ENCODE results near the gene SLC9A3.
"Not testable (repeated sequence)": the region's sequence is repeated elsewhere in the genome, so short reads cannot be mapped to it uniquely, and the experiment has no call there.

SLC9A3 gene

DNA sequence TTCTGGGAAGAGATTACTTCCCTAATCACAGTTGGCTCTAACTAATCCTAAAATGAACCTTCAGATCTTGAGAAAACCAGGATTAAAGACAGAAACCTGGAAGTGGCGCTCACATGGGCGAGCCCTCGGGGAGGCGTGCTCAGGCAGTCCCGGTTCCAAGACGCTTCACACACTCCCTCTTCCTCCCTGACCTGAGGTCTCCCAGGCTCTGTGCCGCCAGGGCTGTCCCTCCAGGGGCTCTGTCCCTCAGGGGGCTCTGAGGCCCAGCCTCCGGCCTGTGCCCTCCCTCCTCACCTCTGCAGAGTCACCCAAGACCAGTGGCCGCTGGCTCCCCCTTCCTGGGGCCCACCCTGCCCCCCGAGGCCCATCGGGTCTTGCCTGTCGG is 10.2 kb downstream of the SLC9A3 start:
- no peak overlapping the region for H3K4me3 ChIP-seq
- H3K27ac ChIP-seq: peak overlapping the region in 2 of 21 experiments; percentile 29 to 49

DNA sequence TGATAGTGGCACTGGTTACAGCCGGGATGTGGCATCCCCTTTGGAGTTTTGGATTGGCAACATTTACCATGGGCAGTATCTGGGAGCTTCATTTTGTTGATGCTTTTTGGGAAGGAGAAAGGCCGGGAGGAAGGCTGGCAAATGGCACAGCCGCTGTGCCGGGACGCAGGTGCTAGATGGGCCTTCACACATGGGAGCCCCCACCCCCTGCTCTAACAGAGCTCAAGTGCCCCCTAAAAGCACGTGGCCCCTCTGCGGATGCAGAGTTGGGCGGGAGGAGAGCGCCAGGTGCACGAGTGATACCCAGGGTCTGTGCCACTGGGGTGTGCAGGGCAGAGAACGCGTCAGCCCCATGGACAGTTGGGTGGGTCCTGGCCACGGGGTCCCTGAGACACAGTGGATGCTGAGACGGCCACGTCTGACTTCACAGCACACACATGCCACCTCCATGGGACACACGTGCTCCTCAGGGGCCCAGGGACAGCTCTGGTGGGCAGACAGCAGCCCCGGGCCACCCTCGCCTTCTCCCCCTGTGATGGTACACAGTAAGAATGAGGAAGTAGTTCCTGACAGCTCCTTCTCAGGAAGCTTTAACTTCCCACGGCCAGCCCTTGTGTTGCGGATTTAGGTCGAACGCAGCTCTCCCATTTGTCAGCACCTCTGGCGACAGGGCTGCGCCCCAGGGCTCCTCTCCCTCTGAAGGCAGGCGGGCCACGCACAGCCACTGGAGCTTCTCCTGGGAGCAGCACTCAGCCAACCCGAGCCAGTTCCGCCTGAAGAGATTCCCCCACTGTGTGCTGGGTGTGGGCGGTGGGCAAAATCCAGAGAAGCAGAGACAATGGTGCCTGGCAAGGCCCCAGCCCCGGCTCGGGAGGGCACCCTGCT is 10.8 kb downstream of the SLC9A3 start:
- H3K4me3 ChIP-seq: no peak overlapping the region
- H3K27ac ChIP-seq: peak overlapping the region in 2 of 21 experiments; percentile 29 to 49

DNA sequence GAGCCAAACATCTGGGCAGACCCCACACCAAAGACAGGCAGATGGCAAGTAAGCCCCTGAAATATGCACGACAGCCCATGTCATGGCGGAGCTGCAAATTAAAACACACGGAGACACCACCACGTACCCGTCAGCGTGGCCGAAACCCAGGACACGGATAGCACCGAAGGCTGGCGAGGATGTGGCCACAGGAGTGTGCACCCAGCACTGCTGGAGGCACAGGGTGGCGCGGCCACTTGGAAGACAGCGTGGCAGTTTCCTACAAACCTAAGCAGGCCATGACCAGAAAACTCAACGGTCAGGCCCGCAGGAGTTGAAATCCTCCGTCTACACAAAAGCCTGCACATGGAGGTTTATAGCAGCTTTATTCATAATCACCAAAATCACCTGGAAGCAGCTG is 12.8 kb downstream of the SLC9A3 start:
- Histone ChIP-seq H3K4me3 (no peak overlapping the region), H3K27ac (no peak overlapping the region)

DNA sequence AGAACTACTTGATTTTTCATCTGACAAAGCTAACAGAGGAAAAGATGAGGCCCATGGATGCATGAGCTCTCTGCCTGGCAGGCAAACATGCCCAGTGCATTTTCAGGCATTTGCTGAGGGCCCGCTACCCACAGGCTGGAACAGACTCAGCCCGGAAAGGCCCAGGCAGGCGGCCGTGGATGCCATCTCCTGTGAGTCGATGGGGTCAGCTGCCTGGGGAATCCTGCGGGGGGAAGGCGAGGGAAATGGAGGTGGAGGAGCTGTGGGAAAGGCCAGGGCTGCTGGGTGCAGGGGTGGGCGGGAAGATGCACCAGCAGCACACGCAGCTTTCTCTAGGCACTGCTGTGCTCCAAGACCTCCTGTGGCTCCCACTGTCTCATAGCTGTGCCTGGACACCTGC is 13.7 kb downstream of the SLC9A3 start:
- H3K27ac ChIP-seq: no peak overlapping the region
- no peak overlapping the region for H3K4me3 ChIP-seq

DNA sequence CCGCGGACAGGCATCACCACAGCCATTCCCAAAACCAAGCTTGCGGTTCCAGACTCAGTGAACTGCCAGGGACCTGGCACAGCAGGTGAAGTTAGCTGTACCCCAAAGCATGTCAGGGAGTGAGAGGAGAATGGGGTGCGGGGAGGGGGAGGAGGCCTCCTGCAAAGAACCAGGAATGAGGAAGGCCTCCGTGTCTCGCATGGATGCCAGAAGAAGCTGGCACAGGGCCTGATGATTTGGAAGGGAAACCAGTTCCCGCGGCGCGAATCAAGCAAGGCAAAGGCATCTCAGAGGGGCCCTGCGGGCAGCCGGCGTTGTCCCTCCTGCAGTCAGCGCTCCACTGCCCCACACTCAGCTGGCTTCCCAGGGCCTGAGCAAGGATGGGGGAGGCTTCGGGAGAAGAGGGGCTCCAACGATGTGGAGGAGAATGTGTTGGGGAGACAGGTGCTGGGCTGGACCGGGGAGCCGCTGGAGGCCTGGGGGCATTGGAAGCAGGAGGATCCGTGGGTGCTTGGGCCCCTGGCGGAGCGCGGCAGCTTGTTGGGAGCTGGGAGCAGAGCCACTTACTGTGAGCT is 14.6 kb downstream of the SLC9A3 start:
- no peak overlapping the region for H3K4me3 ChIP-seq
- no peak overlapping the region for H3K27ac ChIP-seq

DNA sequence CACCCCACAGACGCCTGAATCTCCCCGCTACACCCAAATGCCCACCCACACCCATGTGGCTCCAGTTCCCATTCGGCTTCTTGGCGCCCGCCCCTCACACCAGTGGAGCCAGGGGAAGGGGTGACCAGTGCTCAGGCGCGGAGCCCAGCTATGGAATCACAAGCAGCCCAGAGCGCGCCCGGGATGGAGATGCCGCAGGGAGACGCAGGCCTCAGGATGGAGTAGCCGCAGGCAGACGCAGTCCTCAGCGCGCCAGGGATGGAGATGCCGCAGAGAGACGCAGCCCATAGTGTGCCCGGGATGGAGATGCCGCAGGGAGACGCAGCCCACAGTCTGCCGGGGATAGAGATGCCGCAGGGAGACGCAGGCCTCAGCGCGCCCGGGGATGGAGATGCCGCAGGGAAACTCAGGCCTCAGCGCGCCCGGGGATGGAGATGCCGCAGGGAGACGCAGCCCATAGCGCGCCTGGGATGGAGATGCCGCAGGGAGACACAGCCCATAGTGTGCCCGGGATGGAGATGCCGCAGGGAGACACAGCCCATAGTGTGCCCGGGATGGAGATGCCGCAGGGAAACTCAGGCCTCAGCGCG is 16.2 kb downstream of the SLC9A3 start:
- not testable (repeated sequence) for H3K4me3 ChIP-seq, H3K27ac ChIP-seq

DNA sequence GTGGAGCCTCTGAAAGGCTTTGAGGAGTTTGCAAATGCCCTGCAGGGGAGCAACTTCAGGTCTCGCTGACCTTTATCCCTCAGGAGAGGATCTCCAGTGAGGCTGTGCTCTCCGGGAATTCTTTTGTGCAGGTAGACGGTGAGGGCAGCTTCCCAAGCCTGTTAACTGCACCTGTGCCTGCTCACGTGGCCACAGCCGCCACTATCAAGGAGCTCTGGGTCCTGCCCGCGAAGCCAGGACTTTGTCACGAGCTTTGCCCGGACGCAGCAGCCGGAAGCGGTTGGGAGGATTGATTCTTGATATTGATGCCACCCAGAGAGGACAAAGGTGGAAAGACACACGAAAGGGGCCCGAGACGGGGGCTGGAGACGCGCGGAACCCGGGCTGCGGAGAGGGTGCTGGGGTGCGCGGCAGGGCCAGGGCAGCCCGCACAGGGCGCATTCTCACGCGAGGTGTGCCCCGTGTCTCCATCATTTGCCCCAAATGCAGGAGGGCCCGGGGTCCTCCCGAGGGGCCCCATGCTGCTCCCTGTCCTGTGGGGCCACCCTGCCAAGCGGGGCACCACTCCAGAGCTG is 18.2 kb downstream of the SLC9A3 start:
- Histone ChIP-seq H3K4me3 (no peak overlapping the region), H3K27ac (no peak overlapping the region)

DNA sequence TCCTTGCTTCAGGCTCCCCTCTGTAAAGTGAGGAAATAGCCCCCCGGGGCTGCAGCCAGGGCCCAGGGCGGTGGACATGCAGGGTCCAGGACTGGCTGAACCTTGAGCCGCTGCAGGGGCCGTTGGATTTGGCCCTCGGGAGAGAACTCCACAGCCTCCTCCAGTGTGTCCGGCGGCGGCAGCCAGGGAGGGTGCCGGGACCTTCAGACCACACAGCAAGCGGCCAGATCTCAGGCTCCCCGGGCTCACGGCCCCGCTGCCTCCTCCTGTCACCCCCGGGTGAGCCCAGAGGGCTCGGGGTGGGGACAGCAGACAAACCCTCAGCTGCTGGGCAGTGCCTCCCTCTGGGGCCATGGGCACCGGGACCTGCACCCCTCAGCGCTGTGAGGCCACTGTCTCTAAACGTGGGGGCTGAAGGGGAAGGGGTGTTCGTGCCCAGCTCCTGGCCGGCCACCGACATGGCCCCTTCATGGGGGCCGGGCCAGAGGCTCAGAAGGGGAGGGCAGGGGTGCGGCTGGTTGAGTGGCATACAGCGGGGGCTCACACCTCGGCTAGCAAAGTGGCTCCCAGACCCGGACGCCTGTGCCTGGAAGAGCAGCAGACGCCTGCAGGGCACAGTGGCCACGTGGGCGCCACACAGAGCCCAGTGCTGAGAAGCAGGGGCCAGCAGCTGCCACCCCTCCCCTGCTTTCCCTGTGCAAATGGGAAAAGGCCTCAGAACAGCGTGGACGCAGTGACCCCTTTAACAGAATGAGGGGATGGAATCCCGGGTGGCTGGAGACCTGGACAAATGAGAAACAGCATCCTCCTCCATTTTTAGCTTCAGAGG is 19.7 kb downstream of the SLC9A3 start:
- H3K27ac ChIP-seq: no peak overlapping the region

DNA sequence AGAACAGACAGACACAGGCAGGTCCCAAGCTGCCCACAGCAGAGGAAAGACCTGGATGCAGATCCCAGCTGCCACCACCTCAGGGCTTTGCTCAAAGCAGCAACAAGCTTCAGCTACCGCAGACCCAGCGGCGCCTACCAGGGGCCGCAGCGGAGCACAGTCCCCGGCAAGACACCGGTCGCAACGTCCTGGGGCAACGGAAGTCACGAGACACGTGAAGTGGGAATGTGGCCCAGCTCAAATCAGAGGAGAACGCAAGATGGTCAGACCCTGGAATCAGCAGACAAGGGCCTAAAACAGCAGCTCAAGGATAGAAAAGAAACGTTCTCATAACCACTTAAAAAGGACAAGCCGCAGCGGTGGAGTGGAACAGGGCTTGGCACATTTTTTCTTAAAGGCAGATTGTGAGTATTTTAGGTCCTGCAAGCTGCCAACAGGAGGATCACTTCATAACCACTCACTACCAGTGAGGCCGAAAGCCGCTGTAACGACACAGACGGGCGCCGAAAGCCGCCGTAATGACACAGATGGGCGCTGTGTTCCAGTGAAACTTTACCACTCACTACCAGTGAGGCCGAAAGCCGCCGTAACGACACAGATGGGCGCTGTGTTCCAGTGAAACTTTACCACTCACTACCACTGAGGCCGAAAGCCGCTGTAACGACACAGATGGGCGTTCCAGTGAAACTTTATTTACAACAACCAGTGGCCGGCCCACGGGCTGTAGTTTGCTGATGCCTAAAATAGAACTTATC is 21.7 kb downstream of the SLC9A3 start:
- no peak overlapping the region for H3K4me3 ChIP-seq
- H3K27ac ChIP-seq: no peak overlapping the region

More for the DNA sequence above, 19.7 kb downstream of the SLC9A3 start:
- H3K4me3 ChIP-seq: no peak overlapping the region

DNA sequence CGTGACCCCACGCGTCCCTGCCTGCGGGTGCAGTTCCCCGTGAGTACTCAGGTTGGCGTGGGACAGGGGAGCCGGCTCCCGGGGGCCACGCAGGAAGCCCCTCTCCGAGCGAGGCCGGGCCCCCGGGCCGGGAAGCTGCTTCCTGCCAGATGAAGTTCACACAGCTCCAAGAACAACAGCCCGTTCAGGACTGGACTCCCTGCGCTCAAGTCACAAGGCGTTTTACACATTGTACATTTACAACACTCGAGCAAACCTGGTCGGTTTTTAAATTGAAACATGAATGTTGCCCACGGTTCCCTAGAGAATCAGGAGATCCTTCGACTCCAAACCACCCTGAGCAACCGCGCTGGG is 22.4 kb downstream of the SLC9A3 start:
- no peak overlapping the region for H3K27ac ChIP-seq
- H3K4me3 ChIP-seq: no peak overlapping the region

DNA sequence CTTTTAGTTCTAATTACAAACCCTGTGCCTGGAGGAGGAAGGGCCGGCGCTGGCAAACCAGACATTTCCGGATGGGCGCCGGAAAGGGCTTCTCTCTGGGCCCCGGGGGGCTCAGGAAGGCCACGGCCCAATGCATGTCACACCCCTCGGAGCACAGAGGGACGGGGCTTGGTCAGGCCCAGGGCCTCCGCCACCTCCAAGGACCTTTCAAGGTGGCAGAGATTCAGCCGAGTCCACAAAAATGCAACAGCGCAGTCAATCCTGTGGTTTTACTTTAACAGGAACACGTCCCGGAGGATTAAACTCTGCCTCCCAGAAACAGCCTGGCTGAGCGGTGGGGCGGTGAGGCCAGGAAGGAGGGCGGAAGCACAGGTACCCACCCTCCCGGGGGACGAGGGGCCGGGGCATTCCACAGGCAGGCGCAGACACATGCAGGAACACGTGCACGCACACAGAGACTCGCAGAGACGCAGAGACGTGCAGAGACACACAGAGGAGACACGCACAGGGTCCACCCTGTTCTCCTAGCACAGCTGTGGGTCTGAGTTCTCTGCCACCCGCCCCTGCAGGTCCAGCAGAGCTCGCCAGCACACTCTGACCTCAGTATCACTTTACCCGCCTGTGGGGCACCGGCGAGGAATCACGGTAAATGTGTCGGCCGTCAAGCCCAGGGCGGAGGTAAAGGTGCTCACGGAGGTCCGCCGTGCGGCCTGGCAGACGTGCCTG is 23.0 kb downstream of the SLC9A3 start:
- no peak overlapping the region for H3K27ac ChIP-seq
- H3K4me3 ChIP-seq: no peak overlapping the region

DNA sequence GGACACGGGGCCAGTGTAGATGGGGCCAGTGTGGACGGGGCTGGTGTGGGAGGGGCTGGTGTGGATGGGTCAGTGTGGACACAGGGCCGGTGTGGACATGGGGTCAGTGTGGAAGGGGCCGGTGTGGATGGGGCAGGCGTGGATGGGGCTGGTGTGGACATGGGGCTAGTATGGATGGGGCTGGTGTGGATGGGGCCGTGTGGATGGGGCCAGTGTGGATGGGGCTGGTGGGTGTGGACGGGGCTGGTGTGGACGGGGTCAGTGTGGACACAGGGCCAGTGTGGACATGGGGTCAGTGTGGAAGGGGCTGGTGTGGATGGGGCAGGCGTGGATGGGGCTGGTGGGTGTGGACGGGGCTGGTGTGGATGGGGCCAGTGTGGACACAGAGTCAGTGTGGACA is 23.8 kb downstream of the SLC9A3 start:
- no peak overlapping the region for H3K4me3 ChIP-seq
- H3K27ac ChIP-seq: no peak overlapping the region

DNA sequence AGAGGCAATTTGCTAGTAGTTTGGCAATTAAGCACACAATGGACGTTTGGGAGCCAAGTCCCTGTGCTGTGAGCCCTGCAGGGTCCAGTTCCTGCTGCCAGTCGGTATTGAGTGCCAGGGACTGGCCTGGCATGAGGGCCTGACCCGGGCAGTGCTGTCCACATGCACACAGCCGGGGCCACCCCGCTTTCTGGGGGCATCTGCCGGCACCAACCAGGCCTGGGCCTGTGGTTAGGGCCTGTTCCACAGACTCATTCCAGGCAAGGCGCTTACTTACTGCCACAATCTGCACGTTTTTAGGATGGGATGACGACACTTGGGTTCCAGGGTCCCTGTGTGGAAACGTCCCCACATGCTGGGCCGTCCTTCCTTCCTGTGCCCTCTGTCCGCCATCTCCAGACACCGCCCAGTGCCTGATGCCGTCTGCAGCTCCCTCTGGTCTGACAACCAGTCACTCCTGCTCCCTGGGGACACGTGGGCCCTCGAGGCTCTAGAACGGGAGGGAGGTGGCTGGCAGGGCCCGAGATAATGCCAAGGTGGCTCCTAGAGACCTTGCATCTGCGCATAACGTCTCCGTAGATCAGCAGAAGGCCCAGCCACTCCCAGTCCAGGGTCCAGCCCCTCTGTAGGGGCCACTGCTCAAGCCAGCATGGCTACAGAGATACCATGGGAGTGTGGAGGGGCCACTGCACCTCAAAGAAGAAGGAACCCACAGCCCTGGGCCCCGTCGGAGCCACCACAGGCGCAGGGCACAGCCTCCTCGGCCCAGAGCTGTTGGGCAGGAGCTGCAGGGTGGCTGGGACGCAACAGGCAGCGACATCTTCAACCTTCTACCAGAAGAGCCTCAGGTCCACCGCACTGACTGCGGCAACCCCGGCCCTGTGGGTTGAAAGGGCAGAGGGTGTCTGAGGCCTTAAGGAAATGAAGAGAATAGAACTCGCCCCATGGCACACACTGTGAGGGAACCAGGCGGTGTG is 24.7 kb downstream of the SLC9A3 start:
- no peak overlapping the region for H3K4me3 ChIP-seq
- no peak overlapping the region for H3K27ac ChIP-seq

DNA sequence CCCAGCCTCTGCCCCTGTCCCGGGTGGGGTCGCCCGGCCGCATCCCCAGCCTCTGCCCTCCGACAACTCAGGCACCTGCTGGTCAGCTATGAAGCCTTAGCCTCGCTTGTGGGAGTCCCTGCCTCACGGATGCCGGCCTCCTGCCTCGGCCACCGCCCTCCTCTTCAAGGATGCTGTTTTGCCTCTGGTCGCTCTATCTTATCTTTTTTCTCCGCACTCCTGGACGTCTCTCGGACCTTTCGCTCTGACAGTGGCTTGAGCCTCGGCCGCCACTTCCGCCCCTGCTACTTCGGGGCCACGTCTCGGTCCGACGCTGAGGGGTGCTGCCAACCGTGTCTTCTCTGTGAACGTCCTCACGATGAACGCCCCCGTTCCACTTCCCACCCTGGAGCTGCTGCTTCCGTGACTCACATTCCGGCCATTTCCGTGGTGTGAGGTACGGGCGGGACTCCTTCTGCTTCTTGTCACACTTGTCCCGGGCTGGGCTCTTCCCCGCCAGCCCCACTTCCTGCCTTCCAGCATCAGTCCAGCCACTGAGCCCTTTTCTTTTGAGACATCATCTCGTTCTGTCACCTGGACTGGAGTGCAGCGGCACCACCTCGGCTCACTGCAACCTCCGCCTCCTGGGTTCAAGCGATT is 26.3 kb downstream of the SLC9A3 start:
- no peak overlapping the region for H3K4me3 ChIP-seq
- no peak overlapping the region for H3K27ac ChIP-seq

DNA sequence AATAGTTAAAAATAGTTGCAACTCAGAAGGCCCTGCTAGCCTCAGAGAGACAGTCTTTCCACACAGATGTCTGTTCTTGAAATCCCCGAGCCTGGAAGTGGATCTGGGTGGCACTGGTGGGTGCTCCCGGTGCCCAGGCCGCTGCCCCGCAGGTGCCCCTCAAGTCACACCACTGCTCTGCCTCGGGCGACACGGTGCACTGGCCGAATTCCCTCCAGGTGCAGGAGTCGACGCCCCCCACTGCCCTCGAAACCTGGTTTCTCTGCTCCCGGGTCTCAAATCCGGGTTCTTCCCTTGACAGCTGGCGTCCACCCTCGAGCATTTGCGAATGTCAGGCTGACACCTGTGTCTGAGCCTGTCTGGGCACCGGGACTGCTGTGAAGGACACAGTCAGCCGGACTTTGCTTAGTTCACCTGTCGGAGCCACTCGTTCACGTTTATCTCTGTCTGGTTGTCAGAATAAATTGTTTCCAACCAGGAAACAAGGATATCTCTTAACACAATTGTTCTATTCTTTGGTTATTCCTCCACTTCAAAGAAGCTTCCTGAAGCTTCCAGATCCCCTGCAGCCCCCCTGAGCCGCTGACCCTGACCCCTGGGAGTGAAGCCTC is 27.1 kb downstream of the SLC9A3 start:
- no peak overlapping the region for H3K27ac ChIP-seq
- no peak overlapping the region for H3K4me3 ChIP-seq

DNA sequence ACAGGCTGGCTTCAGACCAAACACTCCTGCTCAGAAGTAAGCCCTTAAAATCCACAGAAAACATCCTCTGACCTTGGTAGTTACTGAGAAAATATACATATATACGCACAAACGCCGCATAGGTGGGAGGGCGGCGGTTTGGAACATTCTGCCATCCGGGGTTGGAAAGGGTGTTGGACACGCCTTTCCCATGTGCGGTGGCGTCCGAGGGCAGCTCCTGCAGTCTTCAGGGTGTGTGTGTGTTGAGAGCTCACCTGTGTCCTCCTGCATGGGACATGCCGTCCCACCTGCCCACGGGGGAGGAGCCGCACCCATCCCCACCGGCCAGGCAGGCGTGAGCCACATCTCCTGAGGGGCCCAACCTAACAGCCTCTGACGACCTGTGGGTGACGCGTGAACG is 28.2 kb downstream of the SLC9A3 start:
- Histone ChIP-seq H3K4me3 (no peak overlapping the region), H3K27ac (no peak overlapping the region)
